WTC11 (cell line): Measurements from ENCODE around the gene EVL. TPM values are rescaled to one million over a fixed set of nuclear protein-coding genes. Genes with fewer than 3 reads are reported as not detected.

Experiments
- ATAC-seq: fragments of 200-7000 bp; cut with Tn5 transposase; 2 replicates; pipeline ENCODE4 v1.10.0; 2021; ENCODE audit warnings: mild to moderate bottlenecking, moderate library complexity
- CTCF ChIA-PET: fragments of 300-600 bp; sonication (Branson Sonifier 250); formaldehyde crosslinking; loops from one replicate; lab custom pipeline; 2021; ENCODE audit warnings: antibody characterized with exemption; lab: Charles Lee
- POLR2A ChIA-PET: fragments of 350-600 bp; sonication (Branson Sonifier 250); formaldehyde crosslinking; loops from one replicate; lab custom pipeline; 2021; ENCODE audit warnings: antibody characterized with exemption; lab: Charles Lee
- DNase-seq: peaks from one replicate; pipeline ENCODE4 v3.0.0; 2021; ENCODE audit warnings: low spot score
- H3K27ac Mint-ChIP-seq: 2 replicates; pipeline ENCODE4 v1.8.0; 2021; ENCODE audit warnings: mixed read lengths
- H3K27me3 Mint-ChIP-seq: 2 replicates; pipeline ENCODE4 v1.8.0; 2021; ENCODE audit warnings: low read depth, mild to moderate bottlenecking, moderate library complexity, mixed read lengths
- H3K36me3 Mint-ChIP-seq: 2 replicates; pipeline ENCODE4 v1.8.0; 2021; ENCODE audit warnings: mixed read lengths
- H3K4me1 Mint-ChIP-seq: 2 replicates; pipeline ENCODE4 v1.8.0; 2022; ENCODE audit warnings: mixed read lengths
- H3K4me3 Mint-ChIP-seq: 2 replicates; pipeline ENCODE4 v1.8.0; 2021; ENCODE audit warnings: mild to moderate bottlenecking, moderate library complexity, mixed read lengths
- H3K9me3 Mint-ChIP-seq: 2 replicates; pipeline ENCODE4 v1.8.0; 2021; ENCODE audit warnings: mixed read lengths
- AR ChIP-seq: fragments of 250-450 bp; sonication (Bioruptor Pico); IDR thresholded peaks from 2 replicates; pipeline ENCODE4 v1.9.0; 2021; ENCODE audit warnings: mild to moderate bottlenecking
- CBFB ChIP-seq: sonication (generic); formaldehyde crosslinking; IDR thresholded peaks from 2 replicates; pipeline ENCODE4 v1.8.1; 2022; ENCODE audit warnings: mild to moderate bottlenecking, low read depth, missing genetic modification reagents
- ELF4 ChIP-seq: sonication (generic); formaldehyde crosslinking; IDR thresholded peaks from 2 replicates; pipeline ENCODE4 v1.8.1; 2022; ENCODE audit warnings: low read depth, mild to moderate bottlenecking, moderate library complexity, missing genetic modification reagents
- EMX1 ChIP-seq: fragments of 250-450 bp; sonication (Bioruptor Pico); IDR thresholded peaks from 2 replicates; pipeline ENCODE4 v1.8.0; 2021; ENCODE audit warnings: mild to moderate bottlenecking
- FOXK1 ChIP-seq: sonication (generic); formaldehyde crosslinking; IDR thresholded peaks from 2 replicates; pipeline ENCODE4 v1.8.0; 2022; ENCODE audit warnings: mild to moderate bottlenecking, moderate library complexity, missing genetic modification reagents
- JAZF1 ChIP-seq: fragments of 250-450 bp; sonication (Bioruptor Pico); IDR thresholded peaks from 2 replicates; pipeline ENCODE4 v1.9.0; 2021; ENCODE audit warnings: moderate library complexity, mild to moderate bottlenecking, inconsistent platforms
- NFATC4 ChIP-seq: fragments of 250-450 bp; sonication (Bioruptor Pico); IDR thresholded peaks from 2 replicates; pipeline ENCODE4 v1.9.0; 2021; ENCODE audit warnings: mild to moderate bottlenecking
- NR1H2 ChIP-seq: sonication (generic); formaldehyde crosslinking; IDR thresholded peaks from 2 replicates; pipeline ENCODE4 v1.9.0; 2021; ENCODE audit warnings: mild to moderate bottlenecking, moderate library complexity, missing genetic modification reagents
- SMAD4 ChIP-seq: sonication (generic); formaldehyde crosslinking; IDR thresholded peaks from 2 replicates; pipeline ENCODE4 v1.8.0; 2022; ENCODE audit warnings: mild to moderate bottlenecking, missing genetic modification reagents
- TP53 ChIP-seq: sonication (generic); formaldehyde crosslinking; IDR thresholded peaks from 2 replicates; pipeline ENCODE4 v1.8.1; 2023; ENCODE audit warnings: mild to moderate bottlenecking, missing genetic modification reagents
- ZMAT4 ChIP-seq: fragments of 250-450 bp; sonication (Bioruptor Pico); IDR thresholded peaks from 2 replicates; pipeline ENCODE4 v1.9.0; 2021; ENCODE audit warnings: mild to moderate bottlenecking
- ZNF232 ChIP-seq: sonication (generic); formaldehyde crosslinking; IDR thresholded peaks from 2 replicates; pipeline ENCODE4 v1.8.0; 2022; ENCODE audit warnings: mild to moderate bottlenecking, missing genetic modification reagents
- ZNF263 ChIP-seq: sonication (generic); formaldehyde crosslinking; IDR thresholded peaks from 2 replicates; pipeline ENCODE4 v1.8.1; 2022; ENCODE audit warnings: low read depth, mild to moderate bottlenecking, moderate library complexity, missing genetic modification reagents
- ZNF281 ChIP-seq: sonication (generic); formaldehyde crosslinking; IDR thresholded peaks from 2 replicates; pipeline ENCODE4 v1.8.0; 2023; ENCODE audit warnings: mild to moderate bottlenecking, missing genetic modification reagents
- ZNF416 ChIP-seq: fragments of 250-450 bp; sonication (Bioruptor Pico); IDR thresholded peaks from 2 replicates; pipeline ENCODE4 v1.9.0; 2021; ENCODE audit warnings: mild to moderate bottlenecking, inconsistent platforms
- total RNA-seq: library from RNA; stranded (reverse); gene quantifications from 3 replicates; pipeline ENCODE4 v1.2.3, GENCODE V29; 2021
- TF ChIP-seq, protein P1 (sequence below): sonication (generic); formaldehyde crosslinking; conservative IDR thresholded peaks from 2 replicates; pipeline ENCODE4 v1.8.1; 2023; ENCODE audit warnings: mild to moderate bottlenecking, low read depth, missing genetic modification reagents, moderate library complexity
- TF ChIP-seq, protein P2 (sequence below): sonication (generic); formaldehyde crosslinking; IDR thresholded peaks from 2 replicates; pipeline ENCODE4 v1.8.0; 2022; ENCODE audit warnings: mild to moderate bottlenecking, missing genetic modification reagents
- TF ChIP-seq, protein P3 (sequence below): sonication (generic); formaldehyde crosslinking; conservative IDR thresholded peaks from 2 replicates; pipeline ENCODE4 v1.8.1; 2022; ENCODE audit warnings: mild to moderate bottlenecking, missing genetic modification reagents
- TF ChIP-seq, protein P4 (sequence below): fragments of 250-450 bp; sonication (Bioruptor Pico); IDR thresholded peaks from 2 replicates; pipeline ENCODE4 v2.1.2; 2022; ENCODE audit warnings: mild to moderate bottlenecking, moderate library complexity

Gene EVL
- total RNA-seq, 1 experiment from 2014 or later: 60.8 TPM

GRCh38 chr14:100105357-100106169, 40.3 kb downstream of the EVL start (continued):
- no peak for TF ChIP-seq ELF4 (CRISPR knock-in tag)

GRCh38 chr14:100106250-100107112, 41.3 kb downstream of the EVL start:
- POLR2A ChIA-PET: no interaction called here
- CTCF ChIA-PET: interaction anchor here (0.7 to 1.3 kb wide), 5 partner anchors 43 to 88 kb away, joined by 3 to 4 read pairs (median 3); no protein-coding TSS in a partner anchor
- TF ChIP-seq, protein P1, sequence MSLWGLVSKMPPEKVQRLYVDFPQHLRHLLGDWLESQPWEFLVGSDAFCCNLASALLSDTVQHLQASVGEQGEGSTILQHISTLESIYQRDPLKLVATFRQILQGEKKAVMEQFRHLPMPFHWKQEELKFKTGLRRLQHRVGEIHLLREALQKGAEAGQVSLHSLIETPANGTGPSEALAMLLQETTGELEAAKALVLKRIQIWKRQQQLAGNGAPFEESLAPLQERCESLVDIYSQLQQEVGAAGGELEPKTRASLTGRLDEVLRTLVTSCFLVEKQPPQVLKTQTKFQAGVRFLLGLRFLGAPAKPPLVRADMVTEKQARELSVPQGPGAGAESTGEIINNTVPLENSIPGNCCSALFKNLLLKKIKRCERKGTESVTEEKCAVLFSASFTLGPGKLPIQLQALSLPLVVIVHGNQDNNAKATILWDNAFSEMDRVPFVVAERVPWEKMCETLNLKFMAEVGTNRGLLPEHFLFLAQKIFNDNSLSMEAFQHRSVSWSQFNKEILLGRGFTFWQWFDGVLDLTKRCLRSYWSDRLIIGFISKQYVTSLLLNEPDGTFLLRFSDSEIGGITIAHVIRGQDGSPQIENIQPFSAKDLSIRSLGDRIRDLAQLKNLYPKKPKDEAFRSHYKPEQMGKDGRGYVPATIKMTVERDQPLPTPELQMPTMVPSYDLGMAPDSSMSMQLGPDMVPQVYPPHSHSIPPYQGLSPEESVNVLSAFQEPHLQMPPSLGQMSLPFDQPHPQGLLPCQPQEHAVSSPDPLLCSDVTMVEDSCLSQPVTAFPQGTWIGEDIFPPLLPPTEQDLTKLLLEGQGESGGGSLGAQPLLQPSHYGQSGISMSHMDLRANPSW (CRISPR knock-in tag): no peak
- no peak for TF ChIP-seq TP53 (CRISPR knock-in tag)
- no peak for TF ChIP-seq JAZF1
- no peak for TF ChIP-seq NFATC4 (CRISPR knock-in tag)
- TF ChIP-seq, protein P2, sequence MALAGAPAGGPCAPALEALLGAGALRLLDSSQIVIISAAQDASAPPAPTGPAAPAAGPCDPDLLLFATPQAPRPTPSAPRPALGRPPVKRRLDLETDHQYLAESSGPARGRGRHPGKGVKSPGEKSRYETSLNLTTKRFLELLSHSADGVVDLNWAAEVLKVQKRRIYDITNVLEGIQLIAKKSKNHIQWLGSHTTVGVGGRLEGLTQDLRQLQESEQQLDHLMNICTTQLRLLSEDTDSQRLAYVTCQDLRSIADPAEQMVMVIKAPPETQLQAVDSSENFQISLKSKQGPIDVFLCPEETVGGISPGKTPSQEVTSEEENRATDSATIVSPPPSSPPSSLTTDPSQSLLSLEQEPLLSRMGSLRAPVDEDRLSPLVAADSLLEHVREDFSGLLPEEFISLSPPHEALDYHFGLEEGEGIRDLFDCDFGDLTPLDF (CRISPR knock-in tag): no peak
- no peak for TF ChIP-seq ZNF232 (CRISPR knock-in tag)
- no peak for TF ChIP-seq AR (CRISPR knock-in tag)
- TF ChIP-seq FOXK1 (CRISPR knock-in tag): no peak
- Mint-ChIP-seq H3K4me1 (peaks cover 18% of the 10 kb centered on the region), H3K27me3 (no peaks in the 10 kb centered on the region), H3K9me3 (no peaks in the 10 kb centered on the region), H3K36me3 (no peaks in the 10 kb centered on the region), H3K27ac (no peak overlapping the region), H3K4me3 (no peak overlapping the region)
- ATAC-seq (no peak), DNase-seq (no peak)

GRCh38 chr14:100107236-100107635, 42.0 kb downstream of the EVL start:
- ChIA-PET CTCF (interaction anchor here (1.0 to 2.2 kb wide), 8 partner anchors 8 to 136 kb away, joined by 4 to 33 read pairs (median 8); partner anchors contain the start of gene DEGS2), POLR2A (no interaction called here)
- no peaks in the 10 kb centered on the region for H3K27me3 Mint-ChIP-seq
- DNase-seq: no peak
- peaks cover 15% of the 10 kb centered on the region for H3K4me1 Mint-ChIP-seq
- H3K27ac Mint-ChIP-seq: no peak overlapping the region
- no peak for ATAC-seq
- no peaks in the 10 kb centered on the region for H3K36me3 Mint-ChIP-seq
- H3K9me3 Mint-ChIP-seq: no peaks in the 10 kb centered on the region
- no peak overlapping the region for H3K4me3 Mint-ChIP-seq
- TF ChIP-seq CBFB (CRISPR knock-in tag): no peak
- no peak for TF ChIP-seq NR1H2 (CRISPR knock-in tag)
- TF ChIP-seq TP53 (CRISPR knock-in tag): no peak
- TF ChIP-seq FOXK1 (CRISPR knock-in tag): no peak
- TF ChIP-seq ZNF416: no peak
- no peak for TF ChIP-seq ZNF263
- TF ChIP-seq, protein P3, sequence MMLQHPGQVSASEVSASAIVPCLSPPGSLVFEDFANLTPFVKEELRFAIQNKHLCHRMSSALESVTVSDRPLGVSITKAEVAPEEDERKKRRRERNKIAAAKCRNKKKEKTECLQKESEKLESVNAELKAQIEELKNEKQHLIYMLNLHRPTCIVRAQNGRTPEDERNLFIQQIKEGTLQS: no peak
- no peak for TF ChIP-seq NFATC4 (CRISPR knock-in tag)
- TF ChIP-seq, protein P4, sequence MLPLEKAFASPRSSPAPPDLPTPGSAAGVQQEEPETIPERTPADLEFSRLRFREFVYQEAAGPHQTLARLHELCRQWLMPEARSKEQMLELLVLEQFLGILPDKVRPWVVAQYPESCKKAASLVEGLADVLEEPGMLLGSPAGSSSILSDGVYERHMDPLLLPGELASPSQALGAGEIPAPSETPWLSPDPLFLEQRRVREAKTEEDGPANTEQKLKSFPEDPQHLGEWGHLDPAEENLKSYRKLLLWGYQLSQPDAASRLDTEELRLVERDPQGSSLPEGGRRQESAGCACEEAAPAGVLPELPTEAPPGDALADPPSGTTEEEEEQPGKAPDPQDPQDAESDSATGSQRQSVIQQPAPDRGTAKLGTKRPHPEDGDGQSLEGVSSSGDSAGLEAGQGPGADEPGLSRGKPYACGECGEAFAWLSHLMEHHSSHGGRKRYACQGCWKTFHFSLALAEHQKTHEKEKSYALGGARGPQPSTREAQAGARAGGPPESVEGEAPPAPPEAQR: no peak
- TF ChIP-seq ZMAT4 (CRISPR knock-in tag): no peak
- TF ChIP-seq SMAD4: no peak
- no peak for TF ChIP-seq ZNF281 (CRISPR knock-in tag)
- no peak for TF ChIP-seq EMX1
